HUES6 (cell line): Measurements from ENCODE around the gene OR51T1.
"Not testable (repeated sequence)": the region's sequence is repeated elsewhere in the genome, so short reads cannot be mapped to it uniquely, and the experiment has no call there.

Source experiments
- H3K27ac ChIP-seq: 2 replicates; pipeline ENCODE4 v1.7.0; 2013; ENCODE audit warnings: low read depth, mild to moderate bottlenecking, low read length, inconsistent platforms
- H3K27me3 ChIP-seq: 2 replicates; pipeline ENCODE4 v1.6.1; 2013; ENCODE audit warnings: low read length; ENCODE audit not compliant: control insufficient read depth, insufficient read depth
- H3K36me3 ChIP-seq: 2 replicates; pipeline ENCODE4 v1.6.1; 2013; ENCODE audit warnings: low read length; ENCODE audit not compliant: control insufficient read depth, insufficient read depth
- H3K4me1 ChIP-seq: 2 replicates; pipeline ENCODE4 v1.6.1; 2013; ENCODE audit warnings: low read length; ENCODE audit not compliant: control insufficient read depth, insufficient read depth
- H3K4me3 ChIP-seq: 2 replicates; pipeline ENCODE4 v1.5.1; 2013; ENCODE audit warnings: low read depth, low read length
- H3K9ac ChIP-seq: one replicate; pipeline ENCODE4 v1.6.1; 2013; ENCODE audit warnings: mild to moderate bottlenecking, low read length
- H3K9me3 ChIP-seq: 2 replicates; pipeline ENCODE4 v1.6.1; 2013; ENCODE audit warnings: low read depth, low read length; ENCODE audit not compliant: control insufficient read depth, insufficient read depth

Gene OR51T1

GRCh38 chr11:4881860-4882500 lies at the start of gene OR51T1:
Gene OR51T1, plus strand, starts transcription at chr11:4881900. Its CDS starts 0 bp downstream, at chr11:4881900.
- Histone ChIP-seq H3K9me3 (no peaks in the 10 kb centered on the region), H3K9ac (no peak within 1 kb of the TSS), H3K36me3 (no peaks in the 10 kb centered on the region), H3K27ac (no peak within 1 kb of the TSS), H3K27me3 (no peaks in the 10 kb centered on the region), H3K4me3 (no peak within 1 kb of the TSS), H3K4me1 (no peaks in the 10 kb centered on the region)

- Histone ChIP-seq H3K9me3 (0 out of 2 replicates have a peak, but pooled peaks cover 8% of the 10 kb centered on the region), H3K36me3 (no peaks in the 10 kb centered on the region), H3K27ac (no peak overlapping the region), H3K27me3 (no peaks in the 10 kb centered on the region), H3K4me1 (no peaks in the 10 kb centered on the region), H3K9ac (no peak overlapping the region), H3K4me3 (no peak overlapping the region)
Measured at GRCh38 chr11:4839851-4840549, 41.7 kb upstream of the OR51T1 start.

GRCh38 chr11:4848908-4849532 lies 32.7 kb upstream of the OR51T1 start, which contains the start of gene OR51S1:
Gene OR51S1, minus strand, starts transcription at chr11:4849208. Its CDS starts 0 bp downstream, at chr11:4849208.
- H3K27ac ChIP-seq = no peak within 1 kb of the TSS
- no peaks in the 10 kb centered on the region for H3K27me3 ChIP-seq
- H3K4me3 ChIP-seq = no peak within 1 kb of the TSS
- no peak within 1 kb of the TSS for H3K9ac ChIP-seq
- H3K9me3 ChIP-seq = peaks cover under 1% of the 10 kb centered on the region; the same call in 1 of the 2 replicates
- H3K36me3 ChIP-seq = no peaks in the 10 kb centered on the region
- no peaks in the 10 kb centered on the region for H3K4me1 ChIP-seq

GRCh38 chr11:4851033-4851432 lies 30.7 kb upstream of the OR51T1 start:
- H3K4me1 ChIP-seq = no peaks in the 10 kb centered on the region
- H3K4me3 ChIP-seq = no peak overlapping the region
- H3K27me3 ChIP-seq = no peaks in the 10 kb centered on the region
- H3K27ac ChIP-seq = no peak overlapping the region
- H3K9ac ChIP-seq = no peak overlapping the region
- no peaks in the 10 kb centered on the region for H3K36me3 ChIP-seq
- H3K9me3 ChIP-seq = peaks cover 4% of the 10 kb centered on the region; the same call in 1 of the 2 replicates

GRCh38 chr11:4854286-4854685 lies 27.4 kb upstream of the OR51T1 start:
- H3K4me3 ChIP-seq, H3K4me1 ChIP-seq: not testable (repeated sequence)

GRCh38 chr11:4862447-4863236 lies 19.1 kb upstream of the OR51T1 start:
- Histone ChIP-seq H3K4me1 (peaks cover 20% of the 10 kb centered on the region; the same call in 1 of the 2 replicates), H3K27ac (no peak overlapping the region), H3K36me3 (no peaks in the 10 kb centered on the region), H3K4me3 (no peak overlapping the region), H3K27me3 (no peaks in the 10 kb centered on the region), H3K9me3 (no peaks in the 10 kb centered on the region), H3K9ac (no peak overlapping the region)

More at GRCh38 chr11:4854286-4854685, 27.4 kb upstream of the OR51T1 start:
- H3K9me3 ChIP-seq, H3K9ac ChIP-seq, H3K27me3 ChIP-seq, H3K27ac ChIP-seq, H3K36me3 ChIP-seq: not testable (repeated sequence)

- H3K27me3 ChIP-seq = no peaks in the 10 kb centered on the region
- peaks cover 20% of the 10 kb centered on the region; the same call in 1 of the 2 replicates for H3K4me1 ChIP-seq
- H3K4me3 ChIP-seq = no peak overlapping the region
- no peak overlapping the region for H3K27ac ChIP-seq
- no peaks in the 10 kb centered on the region for H3K36me3 ChIP-seq
- H3K9ac ChIP-seq = no peak overlapping the region
- H3K9me3 ChIP-seq = no peaks in the 10 kb centered on the region
Measured at GRCh38 chr11:4863876-4864275, 17.8 kb upstream of the OR51T1 start.

- H3K27me3 ChIP-seq = no peaks in the 10 kb centered on the region
- peaks cover 20% of the 10 kb centered on the region; the same call in 1 of the 2 replicates for H3K4me1 ChIP-seq
- H3K27ac ChIP-seq = no peak overlapping the region
- no peak overlapping the region for H3K4me3 ChIP-seq
- no peaks in the 10 kb centered on the region for H3K9me3 ChIP-seq
- H3K36me3 ChIP-seq = no peaks in the 10 kb centered on the region
- H3K9ac ChIP-seq = no peak overlapping the region
Measured at GRCh38 chr11:4865855-4866254, 15.8 kb upstream of the OR51T1 start.

GRCh38 chr11:4881188-4881587 lies 512 bp upstream of the OR51T1 start:
- no peaks in the 10 kb centered on the region for H3K4me1 ChIP-seq
- H3K4me3 ChIP-seq = no peak overlapping the region
- no peak overlapping the region for H3K27ac ChIP-seq
- no peak overlapping the region for H3K9ac ChIP-seq
- no peaks in the 10 kb centered on the region for H3K36me3 ChIP-seq
- H3K27me3 ChIP-seq = no peaks in the 10 kb centered on the region
- H3K9me3 ChIP-seq = no peaks in the 10 kb centered on the region

- no peak overlapping the region for H3K27ac ChIP-seq
- no peaks in the 10 kb centered on the region for H3K9me3 ChIP-seq
- no peaks in the 10 kb centered on the region for H3K36me3 ChIP-seq
- no peak overlapping the region for H3K4me3 ChIP-seq
- no peak overlapping the region for H3K9ac ChIP-seq
- no peaks in the 10 kb centered on the region for H3K4me1 ChIP-seq
- no peaks in the 10 kb centered on the region for H3K27me3 ChIP-seq
Measured at GRCh38 chr11:4882543-4882942, 843 bp downstream of the OR51T1 start.
